KMS-11 (cell line): ENCODE results near the gene TTC39C.
A peak's percentile ranks its signal among the peaks of the same experiment; 100 is the strongest.

Experiments
- H2AFZ ChIP-seq: fragments of 200-600 bp; sonication (generic); 2 replicates; pipeline ENCODE4 v1.6.1; 2016; ENCODE audit warnings: antibody characterized with exemption, mixed run types, low read depth
- H3K27ac ChIP-seq: fragments of 200-600 bp; sonication (generic); 2 replicates; pipeline ENCODE4 v1.6.1; 2016; ENCODE audit warnings: mild to moderate bottlenecking, mixed run types
- H3K27me3 ChIP-seq: fragments of 200-600 bp; sonication (generic); 2 replicates; pipeline ENCODE4 v1.6.1; 2017; ENCODE audit warnings: mild to moderate bottlenecking, low read depth, mixed run types, moderate library complexity; ENCODE audit not compliant: insufficient read depth
- H3K36me3 ChIP-seq: fragments of 200-600 bp; sonication (generic); 2 replicates; pipeline ENCODE4 v1.6.1; 2017; ENCODE audit warnings: mild to moderate bottlenecking, mixed run types; ENCODE audit not compliant: insufficient read depth
- H3K4me1 ChIP-seq: fragments of 200-600 bp; sonication (generic); 2 replicates; pipeline ENCODE4 v1.6.1; 2016; ENCODE audit warnings: mild to moderate bottlenecking, low read depth, mixed run types; ENCODE audit not compliant: poor library complexity, severe bottlenecking
- H3K4me2 ChIP-seq: fragments of 200-600 bp; sonication (generic); 2 replicates; pipeline ENCODE4 v1.7.0; 2016; ENCODE audit warnings: mild to moderate bottlenecking, mixed run types
- H3K4me3 ChIP-seq: fragments of 200-600 bp; sonication (generic); IDR thresholded peaks from 2 replicates; pipeline ENCODE4 v1.6.1; 2017; ENCODE audit warnings: low read depth, low read length, mixed read lengths; ENCODE audit not compliant: insufficient read depth
- H3K79me2 ChIP-seq: fragments of 200-600 bp; sonication (generic); 2 replicates; pipeline ENCODE4 v1.6.1; 2016; ENCODE audit warnings: low read depth, mixed run types; ENCODE audit not compliant: insufficient read depth
- H3K9ac ChIP-seq: fragments of 200-600 bp; sonication (generic); 2 replicates; pipeline ENCODE4 v1.6.1; 2016; ENCODE audit warnings: mild to moderate bottlenecking, mixed run types
- H4K20me1 ChIP-seq: fragments of 200-600 bp; sonication (generic); 2 replicates; pipeline ENCODE4 v1.6.1; 2016; ENCODE audit warnings: mild to moderate bottlenecking, mixed run types; ENCODE audit not compliant: insufficient read depth
- CTCF ChIP-seq: fragments of 200-600 bp; sonication (generic); conservative IDR thresholded peaks from 2 replicates; pipeline ENCODE4 v1.6.1; 2017; ENCODE audit warnings: low read depth, mild to moderate bottlenecking, antibody characterized with exemption, low read length, moderate library complexity, mixed read lengths

TTC39C gene

GRCh38 chr18:24170360-24170759 lies 155.8 kb downstream of the TTC39C start:
- Histone ChIP-seq H3K36me3 (no peaks in the 10 kb centered on the region), H2AFZ (no peak overlapping the region), H3K79me2 (no peaks in the 10 kb centered on the region), H3K27me3 (no peaks in the 10 kb centered on the region), H3K4me1 (peaks cover 7% of the 10 kb centered on the region), H3K4me3 (no peak overlapping the region), H3K4me2 (no peak overlapping the region), H3K27ac (no peak overlapping the region), H3K9ac (no peak overlapping the region), H4K20me1 (no peaks in the 10 kb centered on the region)
- no peak for TF ChIP-seq CTCF

DNA sequence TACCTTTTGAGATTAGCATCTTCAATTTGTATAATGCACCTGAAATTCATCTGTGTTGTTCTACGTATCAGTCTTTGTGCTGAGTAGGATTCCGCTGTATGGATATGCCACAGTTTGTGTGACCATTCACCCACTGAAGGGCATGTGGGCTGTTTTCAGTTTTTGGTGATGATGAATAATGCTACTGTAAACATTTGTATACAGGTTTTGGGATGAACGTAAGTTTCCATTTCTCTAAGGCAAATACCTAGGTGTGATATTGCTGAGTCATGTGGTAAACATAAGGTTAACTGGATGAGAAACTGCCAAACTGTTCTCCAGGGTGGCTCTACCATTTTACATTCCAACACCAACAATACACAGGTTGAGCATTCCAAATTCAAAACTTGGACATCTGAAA lies 159.4 kb downstream of the TTC39C start:
- no peak overlapping the region for H3K27ac ChIP-seq
- H3K4me1 ChIP-seq: peaks cover 32% of the 10 kb centered on the region
- no peak for TF ChIP-seq CTCF
- no peak overlapping the region for H2AFZ ChIP-seq
- no peak overlapping the region for H3K4me3 ChIP-seq
- H4K20me1 ChIP-seq: no peaks in the 10 kb centered on the region
- H3K4me2 ChIP-seq: no peak overlapping the region
- no peak overlapping the region for H3K9ac ChIP-seq
- H3K36me3 ChIP-seq: no peaks in the 10 kb centered on the region
- no peaks in the 10 kb centered on the region for H3K79me2 ChIP-seq
- no peaks in the 10 kb centered on the region for H3K27me3 ChIP-seq

DNA sequence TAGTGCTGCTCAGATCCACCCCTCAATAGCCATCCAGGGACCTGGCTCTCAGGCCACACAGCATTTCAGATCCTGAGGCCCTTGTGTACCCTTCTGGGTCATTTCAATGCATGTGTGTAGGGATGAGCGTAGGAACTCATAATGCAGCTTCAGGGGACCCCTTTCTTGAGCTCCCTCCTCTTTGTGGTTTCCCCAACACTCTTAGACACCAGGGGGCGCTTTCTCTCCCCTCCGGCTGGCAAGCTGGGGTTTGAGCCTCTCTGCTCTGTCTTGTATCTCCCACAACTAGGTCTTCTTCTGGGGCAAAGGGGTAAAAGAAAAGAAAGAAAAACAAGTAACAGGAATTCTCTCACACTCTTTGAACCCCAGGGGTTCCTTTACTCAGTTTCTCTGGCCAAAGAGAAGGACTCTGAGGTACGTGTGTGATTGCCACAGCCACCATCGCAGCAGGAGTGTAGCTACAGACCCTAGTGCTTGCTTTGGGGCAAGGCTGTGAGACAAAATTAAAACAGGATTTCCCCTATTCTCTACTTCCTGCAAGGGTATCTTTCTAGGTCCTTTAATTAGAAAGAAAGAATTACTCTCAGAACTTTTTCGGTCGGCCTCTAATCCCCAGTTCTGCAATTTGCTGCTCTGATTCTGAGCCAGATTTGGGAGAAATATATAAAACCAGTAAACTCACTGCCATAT lies 162.3 kb downstream of the TTC39C start:
- Histone ChIP-seq H3K4me1 (peaks cover 32% of the 10 kb centered on the region), H3K4me2 (peak overlapping the region; percentile 28; the same call in 1 of the 2 replicates), H3K9ac (no peak overlapping the region), H3K27ac (peak overlapping the region; percentile 21; the same call in 1 of the 2 replicates), H3K79me2 (no peaks in the 10 kb centered on the region), H3K36me3 (no peaks in the 10 kb centered on the region), H3K27me3 (no peaks in the 10 kb centered on the region), H4K20me1 (no peaks in the 10 kb centered on the region), H2AFZ (0 out of 2 replicates have a peak overlapping the region, but pooled peaks have one; percentile 20), H3K4me3 (no peak overlapping the region)
- peak; percentile 93 for TF ChIP-seq CTCF

- no peak overlapping the region for H3K9ac ChIP-seq
- no peak overlapping the region for H2AFZ ChIP-seq
- no peak overlapping the region for H3K4me3 ChIP-seq
- no peak for TF ChIP-seq CTCF
- H3K4me2 ChIP-seq: peak overlapping the region; percentile 28; the same call in 1 of the 2 replicates
- no peaks in the 10 kb centered on the region for H3K79me2 ChIP-seq
- peaks cover 32% of the 10 kb centered on the region for H3K4me1 ChIP-seq
- peak overlapping the region; percentile 21; the same call in 1 of the 2 replicates for H3K27ac ChIP-seq
- no peaks in the 10 kb centered on the region for H3K27me3 ChIP-seq
- H4K20me1 ChIP-seq: no peaks in the 10 kb centered on the region
- no peaks in the 10 kb centered on the region for H3K36me3 ChIP-seq
Measured at GRCh38 chr18:24177499-24178133, 163.1 kb downstream of the TTC39C start.
